BE2C (cell line): ENCODE data around the gene MOB3B.

ENCODE experiments used
- DNase-seq: peaks from one replicate; pipeline ENCODE4 v3.0.0-alpha.2; 2020
- H3K27me3 ChIP-seq: fragments of 250-450 bp; sonication (Bioruptor Pico); 2 replicates; pipeline ENCODE4 v1.5.1; 2020; ENCODE audit warnings: mild to moderate bottlenecking
- H3K36me3 ChIP-seq: fragments of 250-450 bp; sonication (Bioruptor Pico); 2 replicates; pipeline ENCODE4 v1.5.1; 2020; ENCODE audit warnings: mild to moderate bottlenecking
- H3K4me1 ChIP-seq: fragments of 250-450 bp; sonication (Bioruptor Pico); 2 replicates; pipeline ENCODE4 v1.5.1; 2020
- H3K4me3 ChIP-seq: 2 replicates; pipeline ENCODE4 v1.5.1; 2011; ENCODE audit warnings: low read depth, low read length
- H3K9me3 ChIP-seq: fragments of 250-450 bp; sonication (Bioruptor Pico); 2 replicates; pipeline ENCODE4 v1.5.1; 2020
- TF ChIP-seq, protein P1 (sequence below): IDR thresholded peaks from 2 replicates; pipeline ENCODE4 v1.5.1; 2012; ENCODE audit warnings: mild to moderate bottlenecking, low read depth, low read length

MOB3B gene

DNA sequence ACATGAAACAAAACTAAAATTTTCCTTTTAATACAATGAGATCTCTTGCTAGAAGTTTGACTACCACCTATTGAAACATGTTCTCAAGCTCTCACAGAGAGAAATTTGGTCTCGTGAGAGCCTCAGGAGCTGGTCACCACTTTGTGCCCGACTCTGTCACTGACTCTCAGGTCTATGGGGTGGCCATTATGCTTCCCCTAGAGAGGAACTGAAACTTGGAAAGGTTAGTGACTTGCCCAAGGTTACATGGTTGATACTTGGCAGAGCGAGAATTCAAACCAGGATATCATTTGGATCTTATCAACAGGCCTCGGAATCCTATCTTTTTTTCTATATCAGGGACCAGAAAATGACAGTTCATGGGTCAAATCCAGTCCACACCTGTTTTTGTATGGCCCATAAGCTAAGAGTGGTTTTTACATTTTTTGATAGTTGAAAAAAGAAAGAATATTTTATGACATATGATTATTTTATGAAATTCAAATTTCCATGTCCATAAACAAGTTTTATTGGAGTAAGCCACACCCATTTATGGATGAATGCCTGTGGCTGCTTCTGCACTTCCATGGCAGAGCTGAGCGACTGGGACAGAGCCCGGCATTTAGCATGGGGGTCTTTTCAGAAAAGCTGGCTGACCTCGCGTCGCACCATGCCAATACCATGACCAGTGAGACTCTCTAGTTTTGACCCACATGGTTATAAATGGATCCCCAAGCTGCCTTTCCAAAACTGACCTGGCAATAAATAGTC lies 187.9 kb downstream of the MOB3B start:
- H3K4me1 ChIP-seq: no peaks in the 10 kb centered on the region
- no peaks in the 10 kb centered on the region for H3K36me3 ChIP-seq
- TF ChIP-seq, protein P1, sequence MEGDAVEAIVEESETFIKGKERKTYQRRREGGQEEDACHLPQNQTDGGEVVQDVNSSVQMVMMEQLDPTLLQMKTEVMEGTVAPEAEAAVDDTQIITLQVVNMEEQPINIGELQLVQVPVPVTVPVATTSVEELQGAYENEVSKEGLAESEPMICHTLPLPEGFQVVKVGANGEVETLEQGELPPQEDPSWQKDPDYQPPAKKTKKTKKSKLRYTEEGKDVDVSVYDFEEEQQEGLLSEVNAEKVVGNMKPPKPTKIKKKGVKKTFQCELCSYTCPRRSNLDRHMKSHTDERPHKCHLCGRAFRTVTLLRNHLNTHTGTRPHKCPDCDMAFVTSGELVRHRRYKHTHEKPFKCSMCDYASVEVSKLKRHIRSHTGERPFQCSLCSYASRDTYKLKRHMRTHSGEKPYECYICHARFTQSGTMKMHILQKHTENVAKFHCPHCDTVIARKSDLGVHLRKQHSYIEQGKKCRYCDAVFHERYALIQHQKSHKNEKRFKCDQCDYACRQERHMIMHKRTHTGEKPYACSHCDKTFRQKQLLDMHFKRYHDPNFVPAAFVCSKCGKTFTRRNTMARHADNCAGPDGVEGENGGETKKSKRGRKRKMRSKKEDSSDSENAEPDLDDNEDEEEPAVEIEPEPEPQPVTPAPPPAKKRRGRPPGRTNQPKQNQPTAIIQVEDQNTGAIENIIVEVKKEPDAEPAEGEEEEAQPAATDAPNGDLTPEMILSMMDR: no peak
- DNase-seq: no peak
- no peaks in the 10 kb centered on the region for H3K9me3 ChIP-seq
- no peak overlapping the region for H3K4me3 ChIP-seq
- H3K27me3 ChIP-seq: no peaks in the 10 kb centered on the region

- Histone ChIP-seq H3K9me3 (no peaks in the 10 kb centered on the region), H3K27me3 (no peaks in the 10 kb centered on the region), H3K36me3 (no peaks in the 10 kb centered on the region), H3K4me3 (no peak overlapping the region), H3K4me1 (no peaks in the 10 kb centered on the region)
- TF ChIP-seq, protein P1: no peak
- no peak for DNase-seq
These were observed 188.6 kb downstream of the MOB3B start for GRCh38 chr9:27340961-27341511.

DNA sequence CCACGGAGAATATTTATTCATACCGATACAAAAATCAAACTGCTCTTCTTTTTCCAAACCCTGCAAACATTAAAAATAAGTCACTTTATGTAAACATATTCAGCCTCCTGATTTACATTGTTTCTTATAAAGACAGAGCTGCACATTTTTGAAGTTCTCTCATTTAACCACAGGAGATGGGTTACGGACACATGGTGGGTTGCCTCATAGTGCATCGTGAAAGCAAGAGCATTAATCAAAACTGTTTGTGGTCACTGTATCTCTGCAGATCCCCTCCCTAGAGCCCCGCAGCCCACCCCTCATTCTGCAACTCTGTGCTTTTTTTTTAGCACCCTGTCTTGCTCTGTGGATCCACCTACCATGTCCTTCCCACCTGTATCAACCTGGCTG lies 189.3 kb downstream of the MOB3B start:
- H3K9me3 ChIP-seq: no peaks in the 10 kb centered on the region
- DNase-seq: no peak
- TF ChIP-seq, protein P1: no peak
- H3K36me3 ChIP-seq: no peaks in the 10 kb centered on the region
- no peaks in the 10 kb centered on the region for H3K27me3 ChIP-seq
- H3K4me3 ChIP-seq: no peak overlapping the region
- H3K4me1 ChIP-seq: no peaks in the 10 kb centered on the region

DNA sequence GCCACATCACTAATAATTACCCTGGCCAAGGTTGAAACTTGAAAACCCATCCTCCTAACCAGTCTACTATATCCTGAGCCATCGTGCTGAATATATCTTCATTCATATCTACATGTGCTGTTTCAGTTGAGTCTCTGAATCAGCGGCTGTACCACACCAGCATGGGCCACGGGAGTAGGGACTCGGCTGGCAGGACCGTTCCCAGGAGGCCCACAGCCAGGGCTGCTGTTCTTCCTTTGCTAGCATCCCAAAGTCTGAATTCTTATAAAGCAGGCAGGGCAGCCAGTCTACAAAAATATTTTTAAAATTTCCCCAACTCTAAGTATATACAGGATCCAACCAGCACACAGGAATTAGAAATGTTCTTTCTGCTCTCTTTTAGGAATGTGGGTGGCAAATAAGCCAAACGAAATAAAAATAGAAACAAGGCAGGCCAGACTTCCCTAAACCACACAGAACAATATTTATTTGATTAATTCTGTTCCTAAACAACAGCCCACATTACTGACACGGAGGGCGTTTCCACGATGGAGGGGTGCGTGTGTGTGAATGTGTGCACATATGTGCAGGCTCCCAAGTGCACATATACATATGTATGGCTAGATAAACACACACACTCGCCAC lies 189.8 kb downstream of the MOB3B start:
- H3K27me3 ChIP-seq: no peaks in the 10 kb centered on the region
- no peaks in the 10 kb centered on the region for H3K36me3 ChIP-seq
- no peaks in the 10 kb centered on the region for H3K4me1 ChIP-seq
- DNase-seq: no peak
- TF ChIP-seq, protein P1: no peak
- no peak overlapping the region for H3K4me3 ChIP-seq
- no peaks in the 10 kb centered on the region for H3K9me3 ChIP-seq

- TF ChIP-seq, protein P1: no peak
- H3K4me3 ChIP-seq: no peak overlapping the region
- no peaks in the 10 kb centered on the region for H3K9me3 ChIP-seq
- H3K27me3 ChIP-seq: no peaks in the 10 kb centered on the region
- H3K4me1 ChIP-seq: no peaks in the 10 kb centered on the region; the same call in 1 of the 2 replicates
- no peaks in the 10 kb centered on the region for H3K36me3 ChIP-seq
- DNase-seq: no peak
These were observed 191.1 kb downstream of the MOB3B start for GRCh38 chr9:27338527-27338903.
